Activated CD4-positive, CD25-positive, alpha-beta regulatory T cell treated with anti-CD3 and anti-CD28 coated beads, Interleukin-2, amount 50 U/mL, for 16 hours (primary cell): Measurements from ENCODE around the gene DGCR8.
A peak's percentile ranks its signal among the peaks of the same experiment; 100 is the strongest.

ENCODE experiments used
- DNase-seq: peaks from one replicate; pipeline ENCODE4 v3.0.0-alpha.2; 2020; ENCODE audit warnings: low read depth, low spot score

The DGCR8 gene

GRCh38 chr22:20124083-20124787, 44.2 kb downstream of the DGCR8 start:
- no peak for DNase-seq

GRCh38 chr22:20125201-20126174, 45.4 kb downstream of the DGCR8 start:
- DNase-seq: no peak

GRCh38 chr22:20126284-20127029, 46.4 kb downstream of the DGCR8 start:
- DNase-seq: no peak

GRCh38 chr22:20127318-20127868, 47.4 kb downstream of the DGCR8 start:
- DNase-seq: no peak

- DNase-seq: no peak
Observed at GRCh38 chr22:20127869-20128618, 48.0 kb downstream of the DGCR8 start.

- DNase-seq: no peak
Observed at GRCh38 chr22:20128619-20128901, 48.5 kb downstream of the DGCR8 start.

GRCh38 chr22:20128902-20129746, 49.1 kb downstream of the DGCR8 start:
- no peak for DNase-seq

- DNase-seq: no peak
Observed at GRCh38 chr22:20129747-20130014, 49.6 kb downstream of the DGCR8 start.

- no peak for DNase-seq
Observed at GRCh38 chr22:20130319-20130718, 50.3 kb downstream of the DGCR8 start.

- DNase-seq: peak; percentile 68
Observed at GRCh38 chr22:20130731-20131596, 50.9 kb downstream of the DGCR8 start.

GRCh38 chr22:20131597-20131858, 51.5 kb downstream of the DGCR8 start, which contains the start of gene ZDHHC8:
Gene ZDHHC8, plus strand, starts transcription at chr22:20131804. Its CDS starts 144 bp downstream, at chr22:20131948.
- DNase-seq: no peak

- no peak for DNase-seq
Observed at GRCh38 chr22:20131859-20132685, 52.0 kb downstream of the DGCR8 start.

- DNase-seq: no peak
Observed at GRCh38 chr22:20132686-20133246, 52.7 kb downstream of the DGCR8 start.

GRCh38 chr22:20133930-20134549, 54.0 kb downstream of the DGCR8 start:
- DNase-seq: no peak

- no peak for DNase-seq
Observed at GRCh38 chr22:20135265-20135664, 55.2 kb downstream of the DGCR8 start.

- DNase-seq: no peak
Observed at GRCh38 chr22:20135806-20136602, 56.0 kb downstream of the DGCR8 start.

GRCh38 chr22:20136603-20136873, 56.5 kb downstream of the DGCR8 start:
- DNase-seq: no peak
